RWPE1 (cell line): ENCODE results near the gene TXLNG.
"Not testable (repeated sequence)": the region's sequence is repeated elsewhere in the genome, so short reads cannot be mapped to it uniquely, and the experiment has no call there.

Experiments used
- CTCF ChIA-PET: fragments of 350-600 bp; sonication (Branson Sonifier 250); formaldehyde crosslinking; extraction: SDS; loops from one replicate; lab custom pipeline; 2021; lab: Yijun Ruan, JAX
- POLR2A ChIA-PET: fragments of 400-600 bp; formaldehyde crosslinking; extraction: SDS; loops from one replicate; lab custom pipeline; 2020; ENCODE audit warnings: antibody characterized with exemption; ENCODE audit not compliant: low non-redundant PET; lab: Yijun Ruan, JAX
- DNase-seq: peaks from one replicate; pipeline ENCODE4 v3.0.0; 2012; ENCODE audit warnings: low spot score
- H3K27ac ChIP-seq: fragments of 450-650 bp; 2 replicates; pipeline ENCODE4 v1.5.1; 2017
- CTCF ChIP-seq: fragments of 450-650 bp; conservative IDR thresholded peaks from 2 replicates; pipeline ENCODE4 v1.5.1; 2017; ENCODE audit warnings: low read depth, mild to moderate bottlenecking

TXLNG gene

GRCh38 chrX:16852617-16853179, 66.4 kb downstream of the TXLNG start:
- POLR2A ChIA-PET = no interaction called here
- TF ChIP-seq CTCF = no peak
- DNase-seq = no peak
- no peak overlapping the region for H3K27ac ChIP-seq
- CTCF ChIA-PET = no interaction called here

- H3K27ac ChIP-seq = no peak overlapping the region
- ChIA-PET CTCF (no interaction called here), POLR2A (no interaction called here)
- DNase-seq = no peak
- no peak for TF ChIP-seq CTCF
Observed at GRCh38 chrX:16853537-16853936, 67.3 kb downstream of the TXLNG start.

GRCh38 chrX:16855363-16856075, 69.3 kb downstream of the TXLNG start:
- ChIA-PET CTCF (interaction anchor here (0.5 to 0.6 kb wide), 2 partner anchors 15 to 228 kb away, joined by 3 to 4 read pairs; partner anchors contain the start of gene RBBP7), POLR2A (no interaction called here)
- TF ChIP-seq CTCF = no peak
- no peak overlapping the region for H3K27ac ChIP-seq
- no peak for DNase-seq

GRCh38 chrX:16856076-16856404, 69.8 kb downstream of the TXLNG start:
- H3K27ac ChIP-seq, POLR2A ChIA-PET, CTCF ChIA-PET, DNase-seq: not testable (repeated sequence)

GRCh38 chrX:16856744-16857143, 70.5 kb downstream of the TXLNG start:
- DNase-seq = no peak
- ChIA-PET CTCF (interaction anchor here (0.5 kb wide), 1 partner anchor 22 kb away, joined by 3 read pairs; no protein-coding TSS in a partner anchor), POLR2A (no interaction called here)
- H3K27ac ChIP-seq = no peak overlapping the region
- no peak for TF ChIP-seq CTCF

GRCh38 chrX:16862829-16863228, 76.6 kb downstream of the TXLNG start:
- no peak for DNase-seq
- no peak for TF ChIP-seq CTCF
- no peak overlapping the region for H3K27ac ChIP-seq
- ChIA-PET POLR2A (no interaction called here), CTCF (no interaction called here)

- ChIA-PET POLR2A (no interaction called here), CTCF (interaction anchor here (1.2 kb wide), 1 partner anchor 179 kb away, joined by 3 read pairs; no protein-coding TSS in a partner anchor)
- DNase-seq = no peak
- no peak for TF ChIP-seq CTCF
- H3K27ac ChIP-seq = no peak overlapping the region
Observed at GRCh38 chrX:16867947-16868346, 81.7 kb downstream of the TXLNG start.
